GM23338 (cell line): Measurements from ENCODE around the gene PHF23. TPM values are rescaled to one million over a fixed set of nuclear protein-coding genes. Genes with fewer than 3 reads are reported as not detected.

Experiments
- ATAC-seq: fragments of 200-7000 bp; cut with Tn5 transposase; 3 replicates; pipeline ENCODE4 v1.9.1; 2020
- DNase-seq: peaks from one replicate; pipeline ENCODE4 v3.0.0-alpha.2; 2015; ENCODE audit warnings: low spot score
- H2AFZ ChIP-seq: fragments of 200-600 bp; sonication (generic); 2 replicates; pipeline ENCODE4 v1.8.0; 2016; ENCODE audit warnings: antibody characterized with exemption, mild to moderate bottlenecking, moderate library complexity
- H3F3A ChIP-seq: fragments of 200-600 bp; sonication (generic); replicated peaks from 2 replicates; pipeline ENCODE4 v1.8.0; 2017; ENCODE audit warnings: antibody characterized with exemption, mixed run types, low read depth
- H3K27ac ChIP-seq: fragments of 200-600 bp; sonication (generic); 2 replicates; pipeline ENCODE4 v1.6.1; 2016; ENCODE audit warnings: low read depth
- H3K27me3 ChIP-seq: fragments of 200-600 bp; sonication (generic); 2 replicates; pipeline ENCODE4 v1.8.0; 2016; ENCODE audit warnings: mild to moderate bottlenecking, mixed run types, moderate library complexity; ENCODE audit not compliant: insufficient read depth
- H3K36me3 ChIP-seq: fragments of 200-600 bp; sonication (generic); 2 replicates; pipeline ENCODE4 v1.8.0; 2016; ENCODE audit warnings: mild to moderate bottlenecking; ENCODE audit not compliant: insufficient read depth
- H3K4me1 ChIP-seq: fragments of 200-600 bp; sonication (generic); 2 replicates; pipeline ENCODE4 v1.8.0; 2016; ENCODE audit warnings: mild to moderate bottlenecking, moderate library complexity; ENCODE audit not compliant: insufficient read depth
- H3K4me2 ChIP-seq: fragments of 200-600 bp; sonication (generic); 2 replicates; pipeline ENCODE4 v1.7.1; 2017; ENCODE audit warnings: mixed run types
- H3K4me3 ChIP-seq: fragments of 200-600 bp; sonication (generic); 2 replicates; pipeline ENCODE4 v1.6.1; 2016; ENCODE audit warnings: mixed run types
- H3K79me2 ChIP-seq: fragments of 200-600 bp; sonication (generic); replicated peaks from 2 replicates; pipeline ENCODE4 v1.8.0; 2017; ENCODE audit warnings: mild to moderate bottlenecking; ENCODE audit not compliant: insufficient read depth
- H3K9me2 ChIP-seq: fragments of 200-600 bp; sonication (generic); 2 replicates; pipeline ENCODE4 v1.8.0; 2017; ENCODE audit not compliant: insufficient read depth
- H4K20me1 ChIP-seq: fragments of 200-600 bp; sonication (generic); replicated peaks from 2 replicates; pipeline ENCODE4 v1.8.0; 2017; ENCODE audit warnings: mild to moderate bottlenecking; ENCODE audit not compliant: insufficient read depth
- H3K27ac Mint-ChIP-seq: 2 replicates; pipeline ENCODE4 v1.8.0; 2020; ENCODE audit warnings: inconsistent platforms, mild to moderate bottlenecking, moderate library complexity, mixed read lengths
- H3K27me3 Mint-ChIP-seq: 3 replicates; pipeline ENCODE4 v1.8.0; 2022; ENCODE audit warnings: low read depth, mild to moderate bottlenecking, moderate library complexity, mixed read lengths, inconsistent platforms; ENCODE audit not compliant: insufficient read depth, poor library complexity
- H3K36me3 Mint-ChIP-seq: 3 replicates; pipeline ENCODE4 v1.8.0; 2021; ENCODE audit warnings: low read depth, mild to moderate bottlenecking, inconsistent platforms, moderate library complexity, mixed read lengths
- H3K4me1 Mint-ChIP-seq: 3 replicates; pipeline ENCODE4 v1.8.0; 2020; ENCODE audit warnings: mild to moderate bottlenecking, inconsistent platforms, mixed read lengths
- H3K4me3 Mint-ChIP-seq: 3 replicates; pipeline ENCODE4 v1.8.0; 2021; ENCODE audit warnings: moderate library complexity, mild to moderate bottlenecking, inconsistent platforms, mixed read lengths
- H3K9me3 Mint-ChIP-seq: 3 replicates; pipeline ENCODE4 v1.8.0; 2020; ENCODE audit warnings: moderate library complexity, mild to moderate bottlenecking, inconsistent platforms, mixed read lengths
- CREB1 ChIP-seq: fragments of 250-450 bp; sonication (Bioruptor Pico); IDR thresholded peaks from 2 replicates; pipeline ENCODE4 v1.5.0; 2020; ENCODE audit warnings: low read depth, mild to moderate bottlenecking, moderate library complexity
- EZH2 ChIP-seq: fragments of 200-600 bp; sonication (generic); IDR thresholded peaks from one replicate; pipeline ENCODE4 v1.8.0; 2017; ENCODE audit warnings: antibody characterized with exemption, mild to moderate bottlenecking, low read depth; ENCODE audit not compliant: unreplicated experiment
- EZH2phosphoT487 ChIP-seq: fragments of 200-600 bp; sonication (generic); IDR thresholded peaks from one replicate; pipeline ENCODE4 v1.8.1; 2018; ENCODE audit warnings: antibody characterized with exemption; ENCODE audit not compliant: unreplicated experiment
- polyA plus RNA-seq: library from polyadenylated mRNA; unstranded; fragments of >200 nt; fragmentation: Nextera tagmentation; extraction: Ambion mirVana; gene quantifications from 2 replicates; pipeline ENCODE4 v1.2.1, GENCODE V29; 2016
- total RNA-seq: library from RNA; depleted of rRNA; stranded (reverse); fragments of >200 nt; shearing (Covaris generic); gene quantifications from 2 replicates; pipeline ENCODE4 v1.2.3, GENCODE V29; 2014
- TF ChIP-seq, protein P1 (sequence below): fragments of 250-450 bp; sonication (Bioruptor Pico); IDR thresholded peaks from 2 replicates; pipeline ENCODE4 v1.5.0; 2020; ENCODE audit warnings: mild to moderate bottlenecking, moderate library complexity

The PHF23 gene
- total and polyA plus RNA-seq, 2 experiments from 2014 or later, result 35.4 to 51.0 TPM

DNA sequence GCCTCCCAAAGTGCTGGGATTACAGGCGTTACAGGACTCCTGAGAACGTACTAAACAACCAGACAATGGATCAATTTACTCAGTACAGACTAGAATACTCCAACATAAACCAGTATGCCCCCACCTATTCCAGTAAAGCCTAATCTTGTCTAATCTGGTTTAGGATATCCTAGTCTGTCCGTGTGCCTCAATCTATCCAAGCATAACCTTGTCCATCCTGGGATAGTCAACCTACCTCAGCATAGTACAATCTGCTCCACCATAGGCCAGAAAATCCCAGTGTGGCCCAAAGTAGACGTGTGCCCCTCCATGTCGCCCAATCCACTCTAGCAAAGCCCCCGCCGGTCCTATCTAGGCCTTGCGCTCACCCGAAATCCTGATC lies 5.6 kb downstream of the PHF23 start:
- Histone ChIP-seq H3K27me3 (no peaks in the 10 kb centered on the region), H3K4me2 (peak overlapping the region; percentile 97), H3K4me3 (peak overlapping the region; percentile 97), H3K27ac (peak overlapping the region; percentile 85), H3K9me2 (no peaks in the 10 kb centered on the region), H3F3A (peaks cover 36% of the 10 kb centered on the region), H3K79me2 (peaks cover 68% of the 10 kb centered on the region), H2AFZ (peak overlapping the region; percentile 88), H3K4me1 (peaks cover 21% of the 10 kb centered on the region), H4K20me1 (peaks cover 37% of the 10 kb centered on the region), H3K36me3 (peaks cover 11% of the 10 kb centered on the region)
- Mint-ChIP-seq H3K36me3 (peaks cover 59% of the 10 kb centered on the region), H3K4me1 (peaks cover 26% of the 10 kb centered on the region), H3K9me3 (peaks cover 3% of the 10 kb centered on the region; the same call in 2 of the 3 replicates), H3K27ac (peak overlapping the region; percentile 97), H3K27me3 (peaks cover 15% of the 10 kb centered on the region), H3K4me3 (peak overlapping the region; percentile 100)
- TF ChIP-seq EZH2 (no peak), CREB1 (no peak)
- ATAC-seq, result peak; percentile 15
- DNase-seq, result no peak

DNA sequence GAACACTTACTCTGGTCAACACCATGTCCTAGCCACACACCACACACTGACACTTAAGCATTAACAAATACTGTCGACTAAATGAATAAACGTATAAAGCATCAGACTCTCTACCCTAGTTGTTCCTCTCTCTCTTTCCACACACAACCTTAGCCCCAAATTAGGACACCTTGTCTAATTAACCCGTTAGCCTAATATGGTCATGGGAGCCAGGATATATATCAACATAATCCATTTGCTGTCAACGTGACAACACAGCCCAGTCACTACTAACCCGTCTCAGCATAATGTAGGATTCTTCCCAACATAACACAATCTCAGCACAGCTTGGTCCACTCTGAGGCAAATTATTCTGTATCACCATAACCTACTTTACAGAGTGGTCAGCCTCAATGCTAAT lies 7.1 kb downstream of the PHF23 start:
- Mint-ChIP-seq H3K27ac (no peak overlapping the region), H3K4me1 (peaks cover 25% of the 10 kb centered on the region), H3K9me3 (peaks cover 3% of the 10 kb centered on the region; the same call in 2 of the 3 replicates), H3K36me3 (peaks cover 68% of the 10 kb centered on the region), H3K27me3 (peaks cover 14% of the 10 kb centered on the region), H3K4me3 (peak overlapping the region; percentile 12)
- DNase-seq (no peak), ATAC-seq (no peak)
- no peak for TF ChIP-seq EZH2phosphoT487
- TF ChIP-seq, protein P1, sequence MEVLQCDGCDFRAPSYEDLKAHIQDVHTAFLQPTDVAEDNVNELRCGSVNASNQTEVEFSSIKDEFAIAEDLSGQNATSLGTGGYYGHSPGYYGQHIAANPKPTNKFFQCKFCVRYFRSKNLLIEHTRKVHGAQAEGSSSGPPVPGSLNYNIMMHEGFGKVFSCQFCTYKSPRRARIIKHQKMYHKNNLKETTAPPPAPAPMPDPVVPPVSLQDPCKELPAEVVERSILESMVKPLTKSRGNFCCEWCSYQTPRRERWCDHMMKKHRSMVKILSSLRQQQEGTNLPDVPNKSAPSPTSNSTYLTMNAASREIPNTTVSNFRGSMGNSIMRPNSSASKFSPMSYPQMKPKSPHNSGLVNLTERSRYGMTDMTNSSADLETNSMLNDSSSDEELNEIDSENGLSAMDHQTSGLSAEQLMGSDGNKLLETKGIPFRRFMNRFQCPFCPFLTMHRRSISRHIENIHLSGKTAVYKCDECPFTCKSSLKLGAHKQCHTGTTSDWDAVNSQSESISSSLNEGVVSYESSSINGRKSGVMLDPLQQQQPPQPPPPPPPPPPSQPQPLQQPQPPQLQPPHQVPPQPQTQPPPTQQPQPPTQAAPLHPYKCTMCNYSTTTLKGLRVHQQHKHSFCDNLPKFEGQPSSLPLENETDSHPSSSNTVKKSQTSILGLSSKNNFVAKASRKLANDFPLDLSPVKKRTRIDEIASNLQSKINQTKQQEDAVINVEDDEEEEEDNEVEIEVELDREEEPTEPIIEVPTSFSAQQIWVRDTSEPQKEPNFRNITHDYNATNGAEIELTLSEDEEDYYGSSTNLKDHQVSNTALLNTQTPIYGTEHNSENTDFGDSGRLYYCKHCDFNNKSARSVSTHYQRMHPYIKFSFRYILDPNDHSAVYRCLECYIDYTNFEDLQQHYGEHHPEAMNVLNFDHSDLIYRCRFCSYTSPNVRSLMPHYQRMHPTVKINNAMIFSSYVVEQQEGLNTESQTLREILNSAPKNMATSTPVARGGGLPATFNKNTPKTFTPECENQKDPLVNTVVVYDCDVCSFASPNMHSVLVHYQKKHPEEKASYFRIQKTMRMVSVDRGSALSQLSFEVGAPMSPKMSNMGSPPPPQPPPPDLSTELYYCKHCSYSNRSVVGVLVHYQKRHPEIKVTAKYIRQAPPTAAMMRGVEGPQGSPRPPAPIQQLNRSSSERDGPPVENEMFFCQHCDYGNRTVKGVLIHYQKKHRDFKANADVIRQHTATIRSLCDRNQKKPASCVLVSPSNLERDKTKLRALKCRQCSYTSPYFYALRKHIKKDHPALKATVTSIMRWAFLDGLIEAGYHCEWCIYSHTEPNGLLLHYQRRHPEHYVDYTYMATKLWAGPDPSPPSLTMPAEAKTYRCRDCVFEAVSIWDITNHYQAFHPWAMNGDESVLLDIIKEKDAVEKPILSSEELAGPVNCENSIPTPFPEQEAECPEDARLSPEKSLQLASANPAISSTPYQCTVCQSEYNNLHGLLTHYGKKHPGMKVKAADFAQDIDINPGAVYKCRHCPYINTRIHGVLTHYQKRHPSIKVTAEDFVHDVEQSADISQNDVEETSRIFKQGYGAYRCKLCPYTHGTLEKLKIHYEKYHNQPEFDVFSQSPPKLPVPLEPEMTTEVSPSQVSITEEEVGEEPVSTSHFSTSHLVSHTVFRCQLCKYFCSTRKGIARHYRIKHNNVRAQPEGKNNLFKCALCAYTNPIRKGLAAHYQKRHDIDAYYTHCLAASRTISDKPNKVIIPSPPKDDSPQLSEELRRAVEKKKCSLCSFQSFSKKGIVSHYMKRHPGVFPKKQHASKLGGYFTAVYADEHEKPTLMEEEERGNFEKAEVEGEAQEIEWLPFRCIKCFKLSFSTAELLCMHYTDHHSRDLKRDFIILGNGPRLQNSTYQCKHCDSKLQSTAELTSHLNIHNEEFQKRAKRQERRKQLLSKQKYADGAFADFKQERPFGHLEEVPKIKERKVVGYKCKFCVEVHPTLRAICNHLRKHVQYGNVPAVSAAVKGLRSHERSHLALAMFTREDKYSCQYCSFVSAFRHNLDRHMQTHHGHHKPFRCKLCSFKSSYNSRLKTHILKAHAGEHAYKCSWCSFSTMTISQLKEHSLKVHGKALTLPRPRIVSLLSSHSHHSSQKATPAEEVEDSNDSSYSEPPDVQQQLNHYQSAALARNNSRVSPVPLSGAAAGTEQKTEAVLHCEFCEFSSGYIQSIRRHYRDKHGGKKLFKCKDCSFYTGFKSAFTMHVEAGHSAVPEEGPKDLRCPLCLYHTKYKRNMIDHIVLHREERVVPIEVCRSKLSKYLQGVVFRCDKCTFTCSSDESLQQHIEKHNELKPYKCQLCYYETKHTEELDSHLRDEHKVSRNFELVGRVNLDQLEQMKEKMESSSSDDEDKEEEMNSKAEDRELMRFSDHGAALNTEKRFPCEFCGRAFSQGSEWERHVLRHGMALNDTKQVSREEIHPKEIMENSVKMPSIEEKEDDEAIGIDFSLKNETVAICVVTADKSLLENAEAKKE (CRISPR knock-in tag), result no peak
- Histone ChIP-seq H2AFZ (no peak overlapping the region), H3K36me3 (peaks cover 9% of the 10 kb centered on the region), H3K27ac (no peak overlapping the region), H3F3A (peaks cover 32% of the 10 kb centered on the region), H4K20me1 (peaks cover 43% of the 10 kb centered on the region), H3K4me1 (peaks cover 17% of the 10 kb centered on the region), H3K27me3 (no peaks in the 10 kb centered on the region), H3K4me2 (peak overlapping the region; percentile 97), H3K9me2 (no peaks in the 10 kb centered on the region), H3K4me3 (peak overlapping the region; percentile 97; the same call in 1 of the 2 replicates), H3K79me2 (peaks cover 59% of the 10 kb centered on the region)
